Activated naive CD8-positive, alpha-beta T cell treated with anti-CD3 and anti-CD28 coated beads for 36 hours (primary cell): Measurements from ENCODE around the gene MLXIP. TPM values are rescaled to one million over a fixed set of nuclear protein-coding genes. Genes with fewer than 3 reads are reported as not detected.
"Not testable (repeated sequence)": the region's sequence is repeated elsewhere in the genome, so short reads cannot be mapped to it uniquely, and the experiment has no call there.

ENCODE experiments used
- DNase-seq: peaks from one replicate; pipeline ENCODE4 v3.0.0; 2021
- H3K27ac Mint-ChIP-seq: one replicate; pipeline ENCODE4 v1.8.0; 2022; ENCODE audit warnings: mild to moderate bottlenecking, moderate library complexity, mixed read lengths
- H3K27me3 Mint-ChIP-seq: one replicate; pipeline ENCODE4 v1.8.0; 2022; ENCODE audit warnings: mild to moderate bottlenecking, mixed read lengths
- H3K36me3 Mint-ChIP-seq: one replicate; pipeline ENCODE4 v1.8.0; 2021; ENCODE audit warnings: mild to moderate bottlenecking, mixed read lengths
- H3K4me1 Mint-ChIP-seq: one replicate; pipeline ENCODE4 v1.8.0; 2021; ENCODE audit warnings: mixed read lengths
- H3K4me3 Mint-ChIP-seq: one replicate; pipeline ENCODE4 v1.8.0; 2022; ENCODE audit warnings: mild to moderate bottlenecking, moderate library complexity, mixed read lengths
- H3K9me3 Mint-ChIP-seq: one replicate; pipeline ENCODE4 v1.8.0; 2022; ENCODE audit warnings: mixed read lengths
- total RNA-seq, 2 experiments: library from RNA; stranded (reverse); gene quantifications; one replicate each; pipeline ENCODE4 v1.2.3, GENCODE V29; 2021

The MLXIP gene
- total RNA-seq, result 10 to 100 TPM; 29.0 to 30.1 TPM

DNA sequence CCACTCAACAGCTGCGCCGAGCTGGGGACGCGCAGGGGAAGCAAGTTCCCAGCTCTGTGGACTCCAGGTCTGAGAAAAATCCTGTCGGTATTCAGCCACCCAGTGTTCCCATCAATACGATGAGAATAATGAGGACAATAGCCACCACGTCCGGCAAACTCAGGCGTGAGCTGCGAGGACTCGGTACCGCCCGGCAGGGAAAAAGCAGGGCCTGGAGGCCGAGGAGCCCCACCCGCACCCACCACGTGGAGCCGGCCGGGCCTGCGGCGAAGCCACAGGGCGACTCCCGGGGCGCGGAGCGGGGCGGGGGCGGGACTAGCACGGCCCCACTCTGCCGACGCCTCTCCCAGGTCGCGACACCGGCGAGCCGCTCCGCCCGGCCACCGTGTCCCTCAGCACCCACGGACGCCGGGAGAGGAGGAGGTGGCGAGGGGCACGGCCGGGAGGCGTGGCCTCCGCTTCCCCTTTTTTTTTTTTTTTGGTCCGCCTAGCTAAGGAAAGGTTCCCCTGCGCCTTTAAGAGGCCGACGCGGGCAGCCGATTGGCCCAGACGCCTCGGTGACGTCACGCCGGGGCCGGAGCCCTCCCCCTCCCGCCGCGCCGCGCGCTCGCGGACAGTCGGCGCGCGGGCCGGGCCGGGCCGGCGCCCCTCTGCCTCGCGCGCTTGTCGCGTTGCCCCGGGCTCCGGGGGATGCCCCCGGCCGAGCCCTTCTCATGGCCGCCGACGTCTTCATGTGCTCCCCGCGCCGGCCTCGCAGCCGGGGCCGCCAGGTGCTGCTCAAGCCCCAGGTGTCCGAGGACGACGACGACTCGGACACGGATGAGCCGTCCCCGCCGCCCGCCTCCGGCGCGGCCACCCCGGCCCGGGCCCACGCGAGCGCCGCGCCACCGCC is at the start of gene MLXIP:
MLXIP (plus strand) TSS at position 616 of the 892 bp plus-strand sequence; CDS start at position 714, 98 bp downstream.
- peaks cover 42% of the 10 kb centered on the region for H3K4me1 Mint-ChIP-seq
- H3K36me3 Mint-ChIP-seq, result peaks cover 19% of the 10 kb centered on the region
- H3K27ac Mint-ChIP-seq, result peak within 1 kb of the TSS; percentile 82
- H3K27me3 Mint-ChIP-seq, result no peaks in the 10 kb centered on the region
- H3K9me3 Mint-ChIP-seq, result no peaks in the 10 kb centered on the region
- peak; percentile 93 for DNase-seq
- H3K4me3 Mint-ChIP-seq, result peak within 1 kb of the TSS; percentile 94

- peaks cover 6% of the 10 kb centered on the region for H3K27me3 Mint-ChIP-seq
- H3K36me3 Mint-ChIP-seq, result no peaks in the 10 kb centered on the region
- H3K4me1 Mint-ChIP-seq, result peaks cover 19% of the 10 kb centered on the region
- H3K9me3 Mint-ChIP-seq, result no peaks in the 10 kb centered on the region
- DNase-seq, result peak; percentile 53
- no peak overlapping the region for H3K4me3 Mint-ChIP-seq
- no peak overlapping the region for H3K27ac Mint-ChIP-seq
Measured at GRCh38 chr12:122028905-122029560, 49.5 kb upstream of the MLXIP start.

DNA sequence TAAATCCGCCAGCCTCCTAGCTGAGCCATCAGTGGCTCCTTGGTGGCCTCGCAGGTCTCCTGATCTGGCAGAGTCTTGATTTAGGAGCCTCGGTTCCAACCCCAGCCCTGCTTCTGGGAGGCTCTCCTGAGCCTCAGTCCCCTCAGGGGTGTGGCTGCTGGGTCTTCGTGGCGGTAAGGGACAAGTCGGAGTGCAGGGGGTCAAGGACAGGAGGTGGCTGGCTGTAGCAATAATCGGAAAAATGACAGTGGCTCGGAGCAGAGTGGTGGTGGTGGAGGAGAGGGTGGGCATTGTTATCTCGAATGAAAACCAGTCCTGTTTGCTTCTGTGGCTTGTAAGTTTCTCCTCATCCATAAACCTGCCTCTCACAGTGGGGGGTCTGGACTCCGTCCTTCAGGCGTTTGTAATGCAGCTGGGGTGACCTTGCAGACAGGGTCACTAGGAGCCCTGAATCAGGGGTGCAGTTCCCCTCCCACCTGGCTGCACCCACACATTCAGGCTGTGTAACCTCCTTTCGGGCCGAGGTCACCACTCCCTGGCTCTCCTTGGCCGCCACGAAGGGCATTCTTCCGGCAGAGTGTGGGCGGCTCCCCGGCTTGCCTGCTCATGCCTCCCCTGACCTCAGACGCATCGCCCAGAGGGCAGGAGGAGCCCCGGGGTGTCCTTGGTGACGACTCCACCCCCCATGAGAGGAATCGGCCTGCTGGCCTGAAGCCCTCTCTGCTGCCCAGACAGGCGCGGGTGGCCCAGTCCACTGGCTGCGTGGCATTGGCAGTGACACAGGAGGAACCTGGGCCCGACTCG is 48.7 kb upstream of the MLXIP start:
- H3K27ac Mint-ChIP-seq, result no peak overlapping the region
- H3K36me3 Mint-ChIP-seq, result no peaks in the 10 kb centered on the region
- DNase-seq, result no peak
- H3K27me3 Mint-ChIP-seq, result peaks cover 6% of the 10 kb centered on the region
- H3K9me3 Mint-ChIP-seq, result no peaks in the 10 kb centered on the region
- H3K4me3 Mint-ChIP-seq, result no peak overlapping the region
- H3K4me1 Mint-ChIP-seq, result peaks cover 19% of the 10 kb centered on the region

DNA sequence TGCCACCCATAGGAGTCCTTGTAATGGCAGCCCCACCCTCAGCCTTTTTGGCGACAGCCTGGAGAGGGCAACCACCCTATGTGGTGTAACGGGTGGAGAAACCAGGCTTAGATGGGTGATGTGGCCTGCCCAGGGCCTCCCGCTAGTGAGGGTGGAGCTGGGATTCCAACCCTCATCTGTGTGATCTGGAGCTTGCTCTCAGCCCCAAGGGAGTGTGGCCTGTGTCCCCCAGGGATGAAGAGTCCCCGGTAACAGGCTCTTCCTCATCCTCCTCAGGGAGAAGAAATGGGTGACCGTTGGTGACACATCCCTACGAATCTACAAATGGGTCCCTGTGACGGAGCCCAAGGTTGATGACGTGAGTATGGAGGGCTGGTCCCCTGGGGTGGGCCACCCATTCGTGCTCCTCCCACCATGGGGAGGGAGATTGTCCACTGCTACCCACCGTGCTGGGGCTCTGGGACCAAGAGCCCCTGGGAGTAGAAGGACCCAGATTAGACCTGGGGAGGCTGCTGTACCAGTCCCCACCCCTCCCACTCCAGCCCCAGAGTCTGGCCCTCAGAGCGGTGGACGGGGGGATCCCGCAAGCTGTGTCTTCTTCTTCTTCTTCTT is 48.0 kb upstream of the MLXIP start:
- no peak for DNase-seq
- Mint-ChIP-seq H3K36me3 (no peaks in the 10 kb centered on the region), H3K9me3 (no peaks in the 10 kb centered on the region), H3K4me1 (peaks cover 19% of the 10 kb centered on the region), H3K27ac (no peak overlapping the region), H3K4me3 (no peak overlapping the region), H3K27me3 (peaks cover 6% of the 10 kb centered on the region)

GRCh38 chr12:122031342-122032216 is 47.0 kb upstream of the MLXIP start:
- H3K4me1 Mint-ChIP-seq, result peaks cover 19% of the 10 kb centered on the region
- H3K27me3 Mint-ChIP-seq, result peaks cover 6% of the 10 kb centered on the region
- no peak overlapping the region for H3K4me3 Mint-ChIP-seq
- no peaks in the 10 kb centered on the region for H3K9me3 Mint-ChIP-seq
- H3K36me3 Mint-ChIP-seq, result no peaks in the 10 kb centered on the region
- peak; percentile 47 for DNase-seq
- H3K27ac Mint-ChIP-seq, result no peak overlapping the region

DNA sequence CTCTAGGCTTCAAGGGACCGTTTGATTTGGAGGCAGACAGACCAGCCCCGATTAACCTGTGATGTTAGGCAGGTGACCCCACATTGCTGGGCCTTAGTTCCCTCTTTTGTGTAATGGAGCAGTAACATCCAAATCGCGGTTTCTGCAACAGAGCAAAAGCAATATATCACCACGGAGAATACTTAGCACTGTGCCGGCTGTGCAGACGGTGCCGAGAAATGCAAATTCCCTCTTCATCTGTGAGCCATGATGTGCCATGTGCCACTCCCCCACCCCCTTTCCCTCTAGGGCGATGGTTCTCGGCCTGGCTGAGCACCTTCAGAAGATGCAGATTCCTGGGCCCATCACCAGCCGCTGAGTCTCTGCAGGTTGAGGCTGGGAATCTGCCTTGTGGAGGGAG is 46.0 kb upstream of the MLXIP start:
- H3K27ac Mint-ChIP-seq, result no peak overlapping the region
- DNase-seq, result no peak
- H3K4me1 Mint-ChIP-seq, result peaks cover 16% of the 10 kb centered on the region
- peaks cover 6% of the 10 kb centered on the region for H3K27me3 Mint-ChIP-seq
- no peaks in the 10 kb centered on the region for H3K9me3 Mint-ChIP-seq
- no peaks in the 10 kb centered on the region for H3K36me3 Mint-ChIP-seq
- H3K4me3 Mint-ChIP-seq, result no peak overlapping the region

GRCh38 chr12:122035292-122035691 is 43.3 kb upstream of the MLXIP start:
- H3K27me3 Mint-ChIP-seq, result no peaks in the 10 kb centered on the region

DNA sequence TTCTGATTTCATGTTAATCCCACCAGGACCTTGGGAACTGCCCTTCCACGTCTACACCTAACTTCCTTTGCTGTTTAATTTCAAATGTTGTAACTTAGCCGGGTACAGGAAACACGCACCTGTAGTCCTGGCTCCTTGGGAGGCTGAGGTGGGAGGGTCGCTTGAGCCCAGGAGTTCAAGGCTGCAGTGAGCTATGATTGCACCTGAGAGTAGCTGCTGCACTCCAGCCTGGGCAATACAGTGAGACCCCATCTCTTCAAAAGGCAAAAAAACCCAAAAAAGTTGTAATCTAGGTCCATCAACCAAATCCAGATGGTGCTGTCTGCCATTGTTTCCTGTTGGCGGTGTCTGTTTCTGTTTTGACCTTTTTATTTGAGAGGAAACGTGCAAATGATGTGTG is 42.4 kb upstream of the MLXIP start:
- Mint-ChIP-seq H3K4me3 (no peak overlapping the region), H3K27me3 (no peaks in the 10 kb centered on the region), H3K27ac (no peak overlapping the region), H3K36me3 (peaks cover 2% of the 10 kb centered on the region), H3K9me3 (no peaks in the 10 kb centered on the region), H3K4me1 (peaks cover 2% of the 10 kb centered on the region)
- DNase-seq, result no peak

More at GRCh38 chr12:122035292-122035691, 43.3 kb upstream of the MLXIP start:
- peaks cover 2% of the 10 kb centered on the region for H3K4me1 Mint-ChIP-seq
- no peak overlapping the region for H3K27ac Mint-ChIP-seq
- H3K9me3 Mint-ChIP-seq, result no peaks in the 10 kb centered on the region
- no peak for DNase-seq
- no peak overlapping the region for H3K4me3 Mint-ChIP-seq
- peaks cover 2% of the 10 kb centered on the region for H3K36me3 Mint-ChIP-seq

GRCh38 chr12:122040579-122041386 is 37.8 kb upstream of the MLXIP start:
- no peaks in the 10 kb centered on the region for H3K4me1 Mint-ChIP-seq
- H3K27me3 Mint-ChIP-seq, result no peaks in the 10 kb centered on the region
- peaks cover 9% of the 10 kb centered on the region for H3K36me3 Mint-ChIP-seq
- no peak for DNase-seq
- no peak overlapping the region for H3K4me3 Mint-ChIP-seq
- H3K27ac Mint-ChIP-seq, result no peak overlapping the region
- no peaks in the 10 kb centered on the region for H3K9me3 Mint-ChIP-seq

- not testable (repeated sequence) for H3K27ac Mint-ChIP-seq, H3K4me3 Mint-ChIP-seq, H3K9me3 Mint-ChIP-seq, H3K36me3 Mint-ChIP-seq, DNase-seq, H3K4me1 Mint-ChIP-seq, H3K27me3 Mint-ChIP-seq
Measured at GRCh38 chr12:122041458-122041857, 37.1 kb upstream of the MLXIP start.

- no peak overlapping the region for H3K4me3 Mint-ChIP-seq
- H3K4me1 Mint-ChIP-seq, result no peaks in the 10 kb centered on the region
- no peak overlapping the region for H3K27ac Mint-ChIP-seq
- no peak for DNase-seq
- no peaks in the 10 kb centered on the region for H3K9me3 Mint-ChIP-seq
- no peaks in the 10 kb centered on the region for H3K27me3 Mint-ChIP-seq
- H3K36me3 Mint-ChIP-seq, result peaks cover 9% of the 10 kb centered on the region
Measured at GRCh38 chr12:122042910-122043309, 35.6 kb upstream of the MLXIP start.

DNA sequence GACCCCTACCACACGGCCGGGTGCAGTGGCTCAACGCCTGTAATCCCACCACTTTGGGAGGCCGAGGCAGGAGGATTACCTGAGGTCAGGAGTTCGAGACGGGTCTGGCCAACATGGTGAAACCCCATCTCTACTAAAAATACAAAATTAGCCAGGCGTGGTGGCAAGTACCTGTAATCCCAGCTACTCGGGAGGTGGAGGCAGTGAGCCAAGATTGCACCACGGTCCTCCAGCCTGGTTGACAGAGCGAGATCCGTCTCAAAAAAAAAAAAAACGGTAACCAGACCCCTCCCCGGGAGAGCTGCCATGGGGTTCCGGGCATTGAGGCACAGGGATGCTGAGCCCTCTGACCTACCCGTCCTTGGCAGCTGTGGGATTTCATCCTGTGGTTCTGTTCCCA is 35.1 kb upstream of the MLXIP start:
- DNase-seq, result no peak
- H3K36me3 Mint-ChIP-seq, result peaks cover 9% of the 10 kb centered on the region
- H3K27me3 Mint-ChIP-seq, result no peaks in the 10 kb centered on the region
- H3K27ac Mint-ChIP-seq, result no peak overlapping the region
- H3K4me1 Mint-ChIP-seq, result no peaks in the 10 kb centered on the region
- H3K4me3 Mint-ChIP-seq, result no peak overlapping the region
- no peaks in the 10 kb centered on the region for H3K9me3 Mint-ChIP-seq

DNA sequence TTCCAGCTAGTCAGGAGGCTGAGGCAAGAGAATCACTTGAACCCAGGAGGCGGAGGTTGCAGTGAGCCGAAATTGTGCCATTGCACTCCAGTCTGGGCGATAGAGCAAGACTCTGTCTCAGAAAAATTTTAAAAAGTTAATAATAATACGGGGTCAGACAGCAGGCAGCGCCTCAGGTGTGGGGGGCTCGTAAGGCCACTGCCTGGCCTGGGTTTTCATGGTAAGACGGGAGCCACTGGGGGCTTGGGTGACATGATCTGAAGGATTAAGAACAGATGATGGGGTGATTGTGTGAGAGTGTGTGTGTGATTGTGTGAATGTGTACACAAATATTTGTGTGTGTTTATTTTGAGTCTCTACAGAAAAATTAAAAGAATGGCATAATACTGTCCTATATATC is 33.3 kb upstream of the MLXIP start:
- Mint-ChIP-seq H3K4me1 (no peaks in the 10 kb centered on the region), H3K27me3 (no peaks in the 10 kb centered on the region), H3K36me3 (peaks cover 7% of the 10 kb centered on the region), H3K9me3 (no peaks in the 10 kb centered on the region), H3K4me3 (no peak overlapping the region), H3K27ac (no peak overlapping the region)
- no peak for DNase-seq
